GM18511 (cell line): ENCODE results near the gene EIF4ENIF1.
"Not testable (repeated sequence)": the region's sequence is repeated elsewhere in the genome, so short reads cannot be mapped to it uniquely, and the experiment has no call there.

ENCODE experiments used
- ATAC-seq: cut with Tn5 transposase; IDR thresholded peaks from one replicate; pipeline ENCODE4 v1.9.1; 2021; ENCODE audit warnings: mild to moderate bottlenecking, moderate library complexity; ENCODE audit not compliant: unreplicated experiment

EIF4ENIF1 gene, protein sequence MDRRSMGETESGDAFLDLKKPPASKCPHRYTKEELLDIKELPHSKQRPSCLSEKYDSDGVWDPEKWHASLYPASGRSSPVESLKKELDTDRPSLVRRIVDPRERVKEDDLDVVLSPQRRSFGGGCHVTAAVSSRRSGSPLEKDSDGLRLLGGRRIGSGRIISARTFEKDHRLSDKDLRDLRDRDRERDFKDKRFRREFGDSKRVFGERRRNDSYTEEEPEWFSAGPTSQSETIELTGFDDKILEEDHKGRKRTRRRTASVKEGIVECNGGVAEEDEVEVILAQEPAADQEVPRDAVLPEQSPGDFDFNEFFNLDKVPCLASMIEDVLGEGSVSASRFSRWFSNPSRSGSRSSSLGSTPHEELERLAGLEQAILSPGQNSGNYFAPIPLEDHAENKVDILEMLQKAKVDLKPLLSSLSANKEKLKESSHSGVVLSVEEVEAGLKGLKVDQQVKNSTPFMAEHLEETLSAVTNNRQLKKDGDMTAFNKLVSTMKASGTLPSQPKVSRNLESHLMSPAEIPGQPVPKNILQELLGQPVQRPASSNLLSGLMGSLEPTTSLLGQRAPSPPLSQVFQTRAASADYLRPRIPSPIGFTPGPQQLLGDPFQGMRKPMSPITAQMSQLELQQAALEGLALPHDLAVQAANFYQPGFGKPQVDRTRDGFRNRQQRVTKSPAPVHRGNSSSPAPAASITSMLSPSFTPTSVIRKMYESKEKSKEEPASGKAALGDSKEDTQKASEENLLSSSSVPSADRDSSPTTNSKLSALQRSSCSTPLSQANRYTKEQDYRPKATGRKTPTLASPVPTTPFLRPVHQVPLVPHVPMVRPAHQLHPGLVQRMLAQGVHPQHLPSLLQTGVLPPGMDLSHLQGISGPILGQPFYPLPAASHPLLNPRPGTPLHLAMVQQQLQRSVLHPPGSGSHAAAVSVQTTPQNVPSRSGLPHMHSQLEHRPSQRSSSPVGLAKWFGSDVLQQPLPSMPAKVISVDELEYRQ

DNA sequence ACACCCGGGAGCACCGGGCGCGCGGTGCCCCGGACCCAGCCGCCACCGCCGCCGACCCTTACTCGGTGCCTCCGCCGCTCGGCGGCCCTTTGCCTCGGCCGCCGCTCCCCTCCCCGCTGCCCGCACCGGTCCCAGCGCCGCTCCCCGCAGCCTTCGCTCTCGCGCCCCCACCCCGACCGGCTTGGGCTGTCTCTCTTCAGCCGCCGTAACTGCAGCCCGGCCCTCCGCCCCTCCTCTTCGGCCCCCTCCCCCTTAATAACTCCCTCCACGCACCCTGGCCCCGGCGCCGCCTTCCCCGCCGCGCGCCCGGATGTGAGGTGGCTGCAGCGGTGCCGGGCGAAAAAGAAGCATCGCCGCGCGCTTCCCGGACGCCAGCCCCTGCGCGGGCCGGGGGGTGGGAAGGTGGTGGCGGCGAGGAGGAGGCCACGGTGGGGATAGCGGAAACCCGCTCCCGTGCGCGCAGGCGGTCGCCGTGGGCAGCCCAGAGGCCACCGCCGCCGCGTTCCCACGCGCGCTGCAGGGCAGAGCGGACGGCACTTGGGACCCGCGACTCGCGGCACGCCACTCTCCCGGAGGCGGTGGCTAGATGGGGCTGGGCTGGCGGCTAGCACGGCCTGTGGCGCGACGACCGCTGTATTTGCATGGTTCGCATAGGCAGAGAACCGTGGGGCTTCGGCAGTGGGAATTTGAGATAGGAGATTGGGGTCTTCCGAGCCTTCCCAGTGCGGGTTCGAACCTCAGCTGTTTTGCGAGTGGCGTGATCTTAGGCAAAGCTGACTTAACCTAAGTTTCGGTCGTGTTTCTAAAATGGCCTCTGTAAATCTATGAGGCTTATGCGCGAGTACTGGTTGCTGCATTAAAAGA lies at the start of gene EIF4ENIF1:
EIF4ENIF1 (minus strand) TSS at position 211 of the 864 bp plus-strand sequence. CDS start 1,124 bp downstream, outside the sequence.
- peak; percentile 47 for ATAC-seq

DNA sequence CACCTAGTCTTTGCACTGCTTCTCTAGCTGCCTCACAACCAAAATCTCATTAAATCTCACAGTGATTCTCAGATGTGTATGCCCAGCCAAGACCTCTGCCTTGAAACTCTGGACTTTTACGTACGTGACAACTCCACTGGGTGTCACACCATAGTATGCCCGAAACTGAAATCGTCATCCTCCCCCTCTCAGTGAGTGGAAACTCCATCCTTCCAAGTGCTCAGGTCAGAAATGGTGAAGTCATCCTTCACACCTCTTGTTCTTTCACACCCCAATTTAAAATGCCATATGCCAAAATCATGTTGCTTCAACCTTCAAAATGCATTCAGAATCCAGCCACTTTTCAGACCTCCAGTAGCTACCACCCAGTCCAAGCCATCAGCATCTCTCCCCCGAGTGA lies 49.2 kb upstream of the EIF4ENIF1 start:
- ATAC-seq: no peak

DNA sequence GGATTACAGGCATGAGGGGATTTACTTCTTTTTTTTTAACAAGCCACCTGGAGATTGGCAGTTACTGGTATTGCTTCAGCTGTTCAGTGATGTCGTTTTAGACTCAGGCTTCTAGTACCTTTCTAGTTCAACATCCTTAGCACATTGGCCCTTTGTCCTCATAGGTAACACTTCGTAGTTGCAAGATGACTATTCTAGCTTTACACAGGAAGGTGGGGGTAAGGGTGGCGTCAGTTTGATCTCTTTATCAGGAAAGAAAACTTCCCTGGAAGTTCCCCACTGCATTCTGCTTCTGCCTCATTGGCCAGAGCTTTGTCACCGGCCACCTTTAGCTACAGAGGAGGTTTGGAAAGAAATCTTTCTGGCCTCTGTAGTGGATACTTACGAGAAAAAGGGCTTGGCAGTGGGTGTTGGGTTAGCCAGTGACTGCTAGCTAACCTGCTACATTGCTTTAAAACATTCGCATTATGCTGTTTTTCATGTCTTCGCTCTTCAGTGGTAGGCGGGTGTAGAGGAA lies 47.4 kb upstream of the EIF4ENIF1 start:
- ATAC-seq: no peak

DNA sequence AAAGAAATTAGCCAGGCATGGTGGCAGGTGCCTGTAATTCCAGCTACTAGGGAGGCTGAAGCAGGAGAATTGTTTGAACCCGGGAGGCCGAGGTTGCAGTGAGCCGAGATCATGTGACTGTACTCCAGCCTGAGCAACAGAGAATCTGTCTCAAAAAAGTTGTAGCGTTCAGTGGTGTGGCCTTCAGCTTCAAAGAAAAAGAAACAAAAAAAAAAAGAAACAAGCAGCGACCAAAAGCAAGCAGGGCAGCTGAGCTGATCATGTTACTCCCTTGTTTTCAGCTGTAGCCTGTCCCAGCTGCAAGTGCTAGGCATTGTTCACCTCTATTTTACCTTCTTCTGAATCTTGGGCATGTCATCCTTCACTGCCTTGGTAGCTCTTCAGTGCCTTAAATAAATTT lies 43.7 kb upstream of the EIF4ENIF1 start:
- ATAC-seq: no peak

DNA sequence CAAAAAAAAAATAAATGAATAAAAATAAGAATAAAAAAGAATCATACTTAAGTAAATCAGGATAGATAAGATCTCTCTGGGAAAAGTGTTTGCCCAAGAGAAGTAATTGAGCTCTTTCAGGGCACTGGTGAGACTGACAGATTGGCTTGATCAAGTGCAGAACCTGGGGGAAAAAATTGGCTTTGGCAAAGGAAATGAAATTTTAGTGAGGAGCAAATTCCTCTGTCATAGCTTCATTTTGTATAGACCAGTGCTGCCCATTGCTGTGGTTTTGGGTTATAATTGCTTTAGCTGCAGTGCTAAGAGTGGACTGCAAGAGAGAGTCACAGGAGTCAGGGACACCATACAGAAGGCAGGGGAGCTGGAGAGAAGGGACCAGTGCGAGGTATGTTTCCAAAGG lies 42.4 kb upstream of the EIF4ENIF1 start:
- no peak for ATAC-seq

DNA sequence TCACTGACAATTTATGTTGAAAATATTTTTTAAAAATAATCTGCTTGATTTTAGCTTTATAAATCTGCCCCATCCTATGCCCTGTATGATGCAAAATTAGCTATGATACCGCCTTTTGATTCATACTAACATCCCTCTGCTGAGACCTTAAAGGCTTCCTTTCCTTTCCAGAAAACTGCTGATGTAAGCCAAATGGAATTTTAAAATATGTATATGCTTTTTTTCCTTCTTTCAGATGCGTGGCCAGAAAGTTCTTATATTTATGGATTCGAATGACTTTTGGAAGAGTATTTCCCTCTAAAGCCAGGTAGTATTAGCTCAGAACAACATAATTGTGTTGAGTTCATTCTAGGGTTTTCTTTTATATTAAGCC lies 41.2 kb upstream of the EIF4ENIF1 start:
- ATAC-seq: no peak

DNA sequence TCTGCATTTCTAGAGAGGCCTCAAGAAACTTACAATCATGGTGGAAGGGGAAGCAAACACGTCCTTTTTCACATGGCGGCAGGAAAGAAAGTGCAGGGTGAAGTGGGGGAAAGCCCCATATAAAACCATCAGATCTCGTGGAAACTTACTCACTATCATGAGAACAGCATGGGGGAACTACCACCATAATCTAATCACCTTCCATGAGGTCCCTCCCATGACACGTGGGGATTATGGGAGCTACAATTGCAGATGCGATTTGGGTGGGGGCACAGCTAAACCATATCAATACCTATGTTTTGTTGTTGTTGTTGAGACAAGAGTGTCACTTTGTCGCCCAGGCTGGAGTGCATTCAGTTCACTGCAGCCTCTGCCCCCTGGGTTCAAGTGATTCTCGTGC lies 36.6 kb upstream of the EIF4ENIF1 start:
- ATAC-seq: no peak

DNA sequence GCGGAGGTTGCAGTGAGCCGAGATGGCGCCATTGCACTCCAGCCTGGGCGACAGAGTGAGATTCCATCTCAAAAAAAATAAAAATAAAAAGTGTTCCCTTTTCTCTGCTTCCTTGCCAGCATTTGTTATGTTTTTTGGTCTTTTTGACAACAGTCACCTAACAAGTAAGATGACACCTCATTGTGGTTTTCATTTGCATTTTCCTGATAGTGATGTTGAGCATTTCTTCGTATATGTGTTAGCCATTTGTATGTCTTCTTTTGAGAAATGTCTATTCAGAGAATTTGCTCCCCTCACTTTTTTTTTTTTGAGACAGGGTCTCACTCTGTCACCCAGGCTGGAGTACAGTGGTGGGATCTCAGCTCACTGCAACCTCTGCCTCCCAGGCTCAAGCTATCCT lies 34.5 kb upstream of the EIF4ENIF1 start:
- ATAC-seq: not testable (repeated sequence)

DNA sequence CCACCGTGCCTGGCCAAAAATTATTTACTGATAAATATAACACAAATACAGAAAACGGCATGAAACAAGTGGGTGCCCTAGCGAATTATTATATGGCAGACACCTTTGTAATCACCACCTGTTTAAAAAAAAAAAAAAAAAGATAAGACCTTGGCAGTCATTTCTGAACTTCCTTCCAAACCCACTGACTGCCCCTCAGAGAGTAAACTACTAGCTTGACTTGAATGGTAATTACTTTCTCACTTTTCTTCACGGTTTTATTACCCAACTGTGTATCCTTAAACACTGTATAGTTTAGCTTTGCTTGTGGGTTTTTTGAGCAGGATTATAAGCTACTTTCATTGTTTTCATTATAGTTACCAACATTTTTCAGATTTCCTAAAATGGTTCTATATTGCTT lies 30.4 kb upstream of the EIF4ENIF1 start:
- ATAC-seq: no peak

DNA sequence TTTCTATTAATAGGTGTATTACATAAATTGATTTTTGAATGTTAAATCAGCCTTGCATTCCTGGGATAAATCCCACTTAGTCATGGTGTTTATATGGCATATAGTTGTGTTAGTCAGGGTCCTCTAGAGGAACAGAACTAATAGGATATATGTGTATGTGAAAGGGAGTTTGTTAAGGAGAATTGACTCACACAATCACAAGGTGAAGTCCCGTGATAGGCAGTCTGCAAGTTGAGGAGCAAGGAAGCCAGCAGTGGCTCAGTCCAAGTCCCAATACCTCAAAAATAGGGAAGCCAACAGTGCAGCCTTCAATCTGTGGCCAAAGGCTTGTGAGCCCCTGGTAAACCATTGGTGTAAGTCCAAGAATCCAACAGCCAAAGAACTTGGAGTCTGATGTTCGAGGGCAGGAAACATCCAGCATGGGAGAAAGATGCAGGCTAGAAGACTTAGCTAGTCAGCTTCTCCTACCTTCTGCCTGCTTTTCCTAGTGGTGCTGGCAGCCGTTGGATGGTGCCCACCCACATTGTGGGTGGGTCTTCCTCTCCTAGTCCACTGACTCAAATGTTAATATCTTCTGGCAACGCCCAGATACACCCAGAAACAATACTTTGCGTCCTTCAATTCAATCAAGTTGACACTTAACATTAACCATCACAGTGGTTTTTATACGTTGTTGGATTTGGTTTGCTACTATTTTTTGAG lies 19.6 kb upstream of the EIF4ENIF1 start:
- no peak for ATAC-seq

DNA sequence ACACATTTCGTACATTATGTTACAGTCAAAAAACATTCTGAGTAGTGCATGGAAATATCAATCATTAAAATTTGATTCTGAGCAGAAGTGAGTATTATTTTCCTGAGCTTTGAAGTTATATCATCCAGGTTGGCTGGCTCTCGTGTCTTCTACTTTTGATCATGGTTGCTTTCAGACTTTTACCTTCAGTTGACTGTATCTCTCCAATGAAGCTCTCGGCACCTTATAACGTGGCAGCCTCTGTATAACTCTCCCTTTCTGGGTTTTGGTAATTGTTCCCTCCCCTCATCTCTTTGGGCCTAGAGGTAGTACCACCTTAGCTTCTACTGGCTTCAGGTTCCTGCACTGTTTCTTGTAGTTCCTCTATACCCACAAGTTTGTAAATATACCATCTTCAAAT lies 18.9 kb upstream of the EIF4ENIF1 start:
- ATAC-seq: no peak

DNA sequence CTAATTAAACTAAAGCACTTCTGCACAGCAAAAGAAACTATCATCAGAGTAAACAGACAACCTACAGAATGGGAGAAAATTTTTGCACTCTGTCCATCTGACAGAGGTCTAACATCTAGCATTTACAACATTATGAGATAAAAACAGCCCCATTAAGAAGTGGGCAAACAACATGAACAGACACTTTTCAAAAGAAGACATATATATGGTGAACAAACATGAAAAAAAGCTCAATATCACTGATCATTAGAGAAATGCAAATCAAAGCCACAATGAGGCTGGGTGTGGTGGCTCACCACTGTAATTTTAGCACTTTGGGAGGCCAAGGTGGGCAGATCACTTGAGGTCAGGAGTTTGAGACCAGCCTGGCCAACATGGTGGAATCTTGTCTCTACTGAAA lies 17.9 kb upstream of the EIF4ENIF1 start:
- ATAC-seq: not testable (repeated sequence)

DNA sequence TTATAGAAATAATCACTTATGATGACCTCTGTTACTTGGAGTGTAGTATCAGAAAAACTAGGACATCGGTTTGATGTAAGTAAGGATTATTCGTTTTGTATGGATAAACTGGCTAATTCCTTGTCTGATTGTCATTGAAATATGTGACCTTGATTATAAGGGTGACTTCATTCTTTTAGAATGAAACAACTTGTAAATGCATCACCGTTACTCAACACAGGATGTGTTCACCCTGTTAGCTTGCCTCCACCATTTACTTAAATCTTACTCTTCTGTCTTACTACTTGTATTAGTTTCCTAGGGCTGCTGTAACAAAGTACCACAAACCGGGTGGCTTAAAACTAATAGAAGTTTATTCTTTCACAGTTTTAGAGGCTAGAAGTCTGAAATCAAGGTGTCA lies 14.6 kb upstream of the EIF4ENIF1 start:
- ATAC-seq: no peak

DNA sequence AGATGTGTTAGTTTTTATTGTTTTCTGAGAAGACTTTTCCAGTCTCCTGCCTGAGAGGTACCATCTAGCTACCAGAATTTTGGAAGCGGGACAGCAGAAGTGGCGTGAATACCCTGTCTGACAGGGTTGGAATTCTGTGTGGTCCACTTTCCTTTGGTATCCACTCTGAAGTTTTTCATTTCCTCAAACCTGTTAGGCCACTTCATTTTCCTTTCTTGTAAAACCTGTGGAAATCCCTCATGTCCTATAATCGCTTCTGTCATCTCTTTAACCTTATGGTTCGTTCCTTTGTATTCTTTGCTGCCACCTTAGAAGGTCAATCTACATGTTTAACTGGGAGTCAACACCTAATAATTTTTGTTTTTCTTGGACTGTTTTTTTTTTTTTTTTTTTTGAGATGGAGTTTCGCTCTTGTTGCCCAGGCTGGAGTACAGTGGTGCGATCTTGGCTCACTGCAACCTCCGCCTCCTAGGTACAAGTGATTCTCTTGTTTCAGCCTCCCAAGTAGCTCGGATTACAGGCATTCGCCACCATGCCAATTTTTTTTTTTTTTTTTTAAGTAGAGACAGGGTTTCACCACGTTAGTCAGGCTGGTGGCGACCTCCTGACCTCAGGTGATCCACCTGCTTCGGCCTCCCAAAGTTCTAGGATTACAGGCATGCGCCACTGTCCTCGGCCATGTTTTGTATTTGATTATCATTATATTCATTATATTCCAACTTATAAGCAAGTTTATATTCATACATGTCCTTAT lies 13.7 kb upstream of the EIF4ENIF1 start:
- ATAC-seq: no peak

DNA sequence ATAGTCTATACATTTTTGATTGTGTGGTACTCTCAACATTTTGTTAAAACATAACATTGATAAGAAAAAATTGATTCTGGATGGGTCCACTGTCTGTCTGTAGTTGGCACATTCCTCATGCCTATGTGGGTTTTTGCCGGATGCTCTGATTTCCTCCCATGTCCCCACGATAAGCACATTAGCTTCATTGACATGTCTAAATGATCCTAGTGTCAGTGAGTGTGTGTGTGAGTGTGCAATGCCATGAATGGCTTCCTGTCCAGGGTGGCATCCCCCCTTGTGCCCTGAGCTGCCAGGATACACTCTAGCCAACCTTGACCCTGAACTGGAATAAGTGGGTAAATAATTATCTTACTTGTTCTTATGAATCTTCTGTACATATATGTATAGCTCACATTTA lies 12.1 kb upstream of the EIF4ENIF1 start:
- no peak for ATAC-seq

DNA sequence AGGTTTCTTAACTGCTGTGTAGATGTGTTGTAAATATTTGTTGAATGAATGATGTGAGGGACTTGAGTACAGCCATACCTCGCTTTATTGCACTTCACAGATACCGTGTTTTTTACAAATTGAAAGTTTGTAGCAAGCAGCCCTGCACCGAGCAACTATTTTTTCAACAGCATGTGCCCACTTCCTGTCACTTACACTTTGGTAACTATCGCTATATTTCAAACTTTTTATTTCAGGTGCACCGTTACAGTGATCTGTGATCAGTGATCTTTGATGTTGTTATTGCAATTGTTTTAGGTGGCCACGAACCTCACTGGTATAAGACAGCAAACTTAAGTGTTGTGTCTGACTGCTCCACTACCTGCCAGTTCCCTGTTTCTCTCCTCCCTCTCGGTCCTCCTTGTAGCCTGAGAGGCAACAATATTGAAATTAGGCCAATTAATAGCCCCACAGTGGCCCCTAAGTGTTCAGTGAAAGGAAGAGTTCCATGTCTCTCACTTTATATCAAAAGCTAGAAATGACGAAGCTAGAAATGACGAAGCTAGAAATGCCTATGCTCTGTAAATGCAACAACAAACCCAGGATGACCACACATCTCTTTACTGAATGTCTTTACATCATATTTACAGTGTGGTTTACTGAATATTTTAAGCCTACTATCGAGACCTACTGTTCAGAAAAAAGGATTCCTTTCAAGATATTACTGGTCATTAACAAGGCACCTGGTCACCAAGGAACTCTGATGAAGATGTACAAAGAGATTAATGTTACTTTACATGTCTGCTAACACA lies 7.7 kb upstream of the EIF4ENIF1 start:
- no peak for ATAC-seq

DNA sequence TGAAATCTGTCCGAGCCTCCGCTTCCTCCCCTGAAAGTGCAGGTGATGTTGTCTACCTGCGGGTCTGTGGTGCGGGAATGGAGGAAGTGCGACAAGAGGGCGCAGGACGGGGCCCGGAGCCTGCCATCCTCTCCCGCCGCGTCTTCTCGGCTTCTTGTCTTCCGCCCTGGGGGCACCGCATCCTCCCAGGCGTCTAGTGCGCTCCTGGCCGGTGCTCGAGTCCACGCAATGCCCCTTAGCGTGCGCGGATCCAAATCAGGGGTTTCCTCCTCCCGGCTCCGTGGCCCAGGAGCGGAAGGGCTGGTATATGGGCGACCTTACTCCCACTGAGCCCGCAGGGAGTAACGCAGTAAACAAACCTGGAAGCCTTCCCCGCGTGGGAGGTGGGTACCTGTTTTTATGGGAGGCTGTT lies 7.1 kb upstream of the EIF4ENIF1 start:
- peak; percentile 19 for ATAC-seq

DNA sequence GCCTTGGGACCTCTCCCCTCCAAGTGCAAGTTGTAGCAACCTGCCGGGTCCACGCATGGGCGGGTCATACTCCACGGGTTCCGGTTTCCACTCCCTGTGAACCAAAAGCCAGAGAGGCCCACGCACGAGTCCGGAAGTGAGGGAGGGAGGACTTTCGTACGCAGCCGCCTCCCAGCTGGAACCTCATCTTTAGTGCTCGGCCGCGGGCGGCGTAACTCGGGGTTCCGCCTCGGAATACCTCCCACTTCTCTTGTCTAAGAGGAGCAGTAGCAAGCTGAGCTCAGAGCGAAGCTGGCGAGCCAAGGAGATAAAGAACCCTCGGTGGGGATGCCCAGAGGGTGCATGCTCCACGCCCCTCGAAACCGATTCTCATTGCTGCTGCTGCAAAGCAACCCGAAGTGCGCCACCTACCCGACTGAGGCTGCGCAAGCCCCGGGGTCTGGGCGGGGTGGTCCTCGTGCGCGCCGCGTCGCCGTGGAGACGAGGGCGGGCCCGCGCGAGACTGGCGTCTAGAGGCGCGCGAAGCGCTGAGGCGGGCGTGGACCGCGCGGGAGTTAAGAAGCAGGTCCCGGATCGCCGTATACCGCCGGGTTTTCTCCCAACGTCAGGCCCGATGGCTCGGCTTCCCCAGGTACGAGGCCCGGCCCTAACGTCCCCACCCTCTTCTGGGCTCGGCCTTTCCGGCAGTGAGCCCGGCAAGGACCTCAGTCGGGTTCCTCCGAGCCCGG lies 6.5 kb upstream of the EIF4ENIF1 start, which contains the start of gene SFI1:
SFI1 (plus strand) TSS at position 530 of the 728 bp plus-strand sequence. CDS start 11,749 bp downstream, outside the sequence.
- peak; percentile 85 for ATAC-seq
